Bronchial epithelial cell (primary cell): ENCODE measurements around the gene OR5H15. TPM values are rescaled to one million over a fixed set of nuclear protein-coding genes. Genes with fewer than 3 reads are reported as not detected.
"Not testable (repeated sequence)": the region's sequence is repeated elsewhere in the genome, so short reads cannot be mapped to it uniquely, and the experiment has no call there.

Source experiments
- DNase-seq: peaks from one replicate; pipeline ENCODE4 v3.0.0-alpha.2; 2010; ENCODE audit warnings: low read depth
- FAIRE-seq: peaks from 2 replicates; lab custom pipeline; 2011; peaks lifted over from hg19 to GRCh38; lab: Jason Lieb, UNC
- H3K27me3 ChIP-seq: 2 replicates; pipeline ENCODE4 v1.5.1; 2011; ENCODE audit warnings: low read length; ENCODE audit not compliant: control insufficient read depth, insufficient read depth
- H3K36me3 ChIP-seq: 2 replicates; pipeline ENCODE4 v1.5.1; 2011; ENCODE audit warnings: low read length; ENCODE audit not compliant: control insufficient read depth, insufficient read depth
- H3K4me3 ChIP-seq: 2 replicates; pipeline ENCODE4 v1.5.1; 2011; ENCODE audit warnings: mild to moderate bottlenecking, low read depth, low read length, control low read depth
- CTCF ChIP-seq: IDR thresholded peaks from 2 replicates; pipeline ENCODE4 v1.5.1; 2011; ENCODE audit warnings: mild to moderate bottlenecking, moderate library complexity, low read length, control low read depth, inconsistent platforms; ENCODE audit not compliant: insufficient read depth, severe bottlenecking
- total RNA-seq: library from RNA; depleted of rRNA; stranded (reverse); fragments of >200 nt; gene quantifications from 2 replicates; pipeline ENCODE4 v1.2.1, GENCODE V29; 2014

The OR5H15 gene
- total RNA-seq, 1 donor from 2014 or later: not detected

GRCh38 chr3:98182196-98182595 lies 15.7 kb downstream of the OR5H15 start:
- FAIRE-seq: no peak
- Histone ChIP-seq H3K36me3 (no peaks in the 10 kb centered on the region), H3K27me3 (no peaks in the 10 kb centered on the region), H3K4me3 (no peak overlapping the region)
- no peak for DNase-seq
- TF ChIP-seq CTCF: no peak

- no peak overlapping the region for H3K4me3 ChIP-seq
- FAIRE-seq: no peak
- TF ChIP-seq CTCF: no peak
- no peaks in the 10 kb centered on the region for H3K27me3 ChIP-seq
- H3K36me3 ChIP-seq: no peaks in the 10 kb centered on the region
- DNase-seq: no peak
Observed at GRCh38 chr3:98185180-98185579, 18.7 kb downstream of the OR5H15 start.

GRCh38 chr3:98188545-98188944 lies 22.0 kb downstream of the OR5H15 start:
- FAIRE-seq (no peak), DNase-seq (peak; percentile 5)
- Histone ChIP-seq H3K36me3 (no peaks in the 10 kb centered on the region), H3K4me3 (no peak overlapping the region), H3K27me3 (no peaks in the 10 kb centered on the region)
- TF ChIP-seq CTCF: peak; percentile 20

- FAIRE-seq, H3K4me3 ChIP-seq, H3K36me3 ChIP-seq, DNase-seq, H3K27me3 ChIP-seq: not testable (repeated sequence)
Observed at GRCh38 chr3:98190911-98191310, 24.4 kb downstream of the OR5H15 start.

GRCh38 chr3:98196293-98196692 lies 29.8 kb downstream of the OR5H15 start:
- H3K36me3 ChIP-seq, DNase-seq, FAIRE-seq, H3K4me3 ChIP-seq, H3K27me3 ChIP-seq: not testable (repeated sequence)

GRCh38 chr3:98199020-98199419 lies 32.5 kb downstream of the OR5H15 start:
- TF ChIP-seq CTCF: no peak
- Histone ChIP-seq H3K27me3 (no peaks in the 10 kb centered on the region), H3K36me3 (no peaks in the 10 kb centered on the region), H3K4me3 (no peak overlapping the region)
- FAIRE-seq (no peak), DNase-seq (peak; percentile 40)

- TF ChIP-seq CTCF: no peak
- no peak for DNase-seq
- H3K4me3 ChIP-seq: no peak overlapping the region
- no peaks in the 10 kb centered on the region for H3K36me3 ChIP-seq
- no peaks in the 10 kb centered on the region for H3K27me3 ChIP-seq
- FAIRE-seq: no peak
Observed at GRCh38 chr3:98209244-98209643, 42.7 kb downstream of the OR5H15 start.
